Psoas muscle (tissue), 8 donors: ENCODE measurements around the gene SLC24A3. TPM values are rescaled to one million over a fixed set of nuclear protein-coding genes. Genes with fewer than 3 reads are reported as not detected.

Experiments used
- ATAC-seq, 4 donors: fragments of 200-7000 bp; cut with Tn5 transposase; one replicate each; pipeline ENCODE4 v1.9.1; 2020; ENCODE audit warnings: moderate library complexity in 3 of 4, mild to moderate bottlenecking in 2 of 4
- DNase-seq, 2 donors: peaks; one replicate each; pipeline ENCODE4 v3.0.0-alpha.2; 2020
- H3K27ac ChIP-seq: fragments of 200-600 bp; one replicate; pipeline ENCODE4 v1.8.0; 2022
- H3K27me3 ChIP-seq, 3 donors: fragments of 200-600 bp in 1 of 3; one replicate each; pipeline versions ENCODE4 v1.6.1 to v1.8.0; 2013 to 2022; ENCODE audit warnings: low read length in 2 of 3, mild to moderate bottlenecking in 2 of 3, moderate library complexity in 1 of 3; ENCODE audit not compliant: insufficient read depth in 3 of 3
- H3K36me3 ChIP-seq, 2 donors: fragments of 200-600 bp in 1 of 2; one replicate each; pipeline versions ENCODE4 v1.6.1 to v1.8.0; 2013 to 2022; ENCODE audit warnings: low read depth in 1 of 2, mild to moderate bottlenecking in 1 of 2, moderate library complexity in 1 of 2; ENCODE audit not compliant: insufficient read depth in 1 of 2
- H3K4me1 ChIP-seq: fragments of 200-600 bp; one replicate; pipeline ENCODE4 v1.8.0; 2022
- H3K4me3 ChIP-seq: fragments of 200-600 bp; one replicate; pipeline ENCODE4 v1.8.0; 2022; ENCODE audit warnings: mild to moderate bottlenecking
- H3K9me3 ChIP-seq: fragments of 200-600 bp; one replicate; pipeline ENCODE4 v1.8.0; 2022
- CTCF ChIP-seq: fragments of 200-600 bp; IDR thresholded peaks from one replicate; pipeline ENCODE4 v1.8.0; 2022; ENCODE audit warnings: antibody characterized with exemption
- WGBS, 3 donors: extraction: QIAGEN DNeasy Blood & Tissue Kit; methylation state at CpG; one replicate each; pipeline versions ENCODE4 v1.1.6 to v1.1.7; 2013; 5-methylcytosine and 5-hydroxymethylcytosine counted together
- intact Hi-C, 2 donors: fragments of 100-400 bp; cut with DNase I; formaldehyde crosslinking; loops; one replicate each; pipeline versions ENCODE4 v1.11.0 to v1.14.2; 2022
- polyA plus RNA-seq, 3 donors: library from polyadenylated mRNA; stranded (reverse); fragments of 200-250 nt; gene quantifications; one replicate each; pipeline ENCODE4 v1.2.3, GENCODE V29; 2013
- total RNA-seq, 4 donors: library from RNA; stranded (reverse); fragmentation: NEBNext Ultra II Directional in 2 of 4; extraction: Animal tissue kit (Norgen Biotek cat#: 25700) in 2 of 4; gene quantifications; one replicate each; pipeline versions ENCODE4 v1.2.1 to v1.2.4, GENCODE V29; 2021 to 2023
- donor health status: healthy with polysubstance abuse.
- donor health status: DM: no; HTN: no; CAD: no; lungs with moderate emphysema.
- donor health status: Bipolar disorder and iron deficiency.
- donor health status: healthy.
- donor health status: DM: yes; HTN: yes; CAD: no.
- donor health status: DM: no; HTN: no; CAD: no.
- donor health status: DM: no; HTN: no; CAD: no.
- donor health status: DM: yes; HTN: yes; CAD: no.

The SLC24A3 gene
- total and polyA plus RNA-seq, 7 donors: 3.0 to 24.4 (median 8.2) TPM

DNA sequence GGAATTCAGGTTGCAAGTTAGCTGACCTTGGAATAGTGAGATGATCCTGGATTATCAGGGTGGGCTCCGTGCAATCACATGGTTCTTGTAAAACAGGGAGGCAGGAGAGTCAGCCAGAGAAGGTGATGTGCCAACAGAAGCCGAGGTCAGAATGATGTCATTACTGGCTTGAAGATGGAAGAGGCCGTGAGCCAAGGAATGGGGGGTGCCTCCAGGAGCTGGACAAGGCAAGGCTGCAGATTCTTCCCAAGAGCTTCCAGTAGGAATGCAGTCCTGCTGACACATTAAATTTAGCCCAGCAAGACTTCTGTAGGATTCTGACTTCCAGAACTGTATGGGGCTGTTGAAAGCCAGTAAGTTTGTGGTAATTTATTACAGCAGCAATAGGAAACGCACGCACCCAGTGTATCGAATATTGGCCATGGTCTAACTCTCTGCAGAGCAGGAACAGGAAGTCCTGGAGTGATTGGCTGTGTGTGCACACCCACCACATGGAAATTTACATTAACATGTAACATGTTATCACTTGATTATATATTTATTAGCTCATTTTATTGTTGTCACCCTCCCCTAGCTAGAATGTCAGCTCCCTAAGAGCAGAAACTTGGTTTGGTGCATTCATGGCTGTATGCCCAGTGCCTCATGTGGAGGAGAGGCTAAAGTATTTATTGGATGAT lies 19.1 kb downstream of the SLC24A3 start:
- WGBS, 3 donors: 26 to 44% (median 28%) methylated on average over 6 of the region's 6 CpGs
- H3K27ac ChIP-seq: no peak overlapping the region
- no peak for TF ChIP-seq CTCF
- no peaks in the 10 kb centered on the region for H3K4me1 ChIP-seq
- DNase-seq (no peak), ATAC-seq (no peak)
- H3K36me3 ChIP-seq: no peaks in the 10 kb centered on the region
- intact Hi-C loops: no loop called here
- no peaks in the 10 kb centered on the region for H3K9me3 ChIP-seq
- H3K27me3 ChIP-seq: no peaks in the 10 kb centered on the region
- H3K4me3 ChIP-seq: no peak overlapping the region

- no peak for TF ChIP-seq CTCF
- Histone ChIP-seq H3K27me3 (no peaks in the 10 kb centered on the region), H3K4me1 (no peaks in the 10 kb centered on the region), H3K27ac (no peak overlapping the region), H3K4me3 (no peak overlapping the region), H3K9me3 (no peaks in the 10 kb centered on the region), H3K36me3 (no peaks in the 10 kb centered on the region)
- DNase-seq (no peak), ATAC-seq (no peak)
- WGBS, 3 donors: 78 to 82% (median 80%) methylated on average over 12 of the region's 12 CpGs
- intact Hi-C loops: no loop called here
Observed at GRCh38 chr20:19232997-19233794, 20.8 kb downstream of the SLC24A3 start.

GRCh38 chr20:19236371-19237055 lies 24.1 kb downstream of the SLC24A3 start:
- 75 to 83% (median 78%) methylated on average over 7 of the region's 7 CpGs for WGBS, 3 donors
- intact Hi-C loops: no loop called here
- TF ChIP-seq CTCF: no peak

GRCh38 chr20:19241440-19241839 lies 29.0 kb downstream of the SLC24A3 start:
- no peak for ATAC-seq
- intact Hi-C loops: no loop called here
- no peak for DNase-seq
- Histone ChIP-seq H3K4me3 (no peak overlapping the region), H3K27ac (no peak overlapping the region), H3K36me3 (no peaks in the 10 kb centered on the region), H3K4me1 (peaks cover 7% of the 10 kb centered on the region), H3K9me3 (no peaks in the 10 kb centered on the region), H3K27me3 (no peaks in the 10 kb centered on the region)
- 68 to 88% (median 75%) methylated on average over 13 of the region's 13 CpGs for WGBS, 3 donors
- no peak for TF ChIP-seq CTCF

More at GRCh38 chr20:19236371-19237055, 24.1 kb downstream of the SLC24A3 start:
- Histone ChIP-seq H3K27me3 (no peaks in the 10 kb centered on the region), H3K4me3 (no peak overlapping the region), H3K36me3 (no peaks in the 10 kb centered on the region), H3K9me3 (no peaks in the 10 kb centered on the region), H3K4me1 (peaks cover 2% of the 10 kb centered on the region), H3K27ac (no peak overlapping the region)
- no peak for ATAC-seq
- no peak for DNase-seq
